ENCODE data around the gene CERKL.

The CERKL gene

GRCh38 chr2:181678861-181679543 is 22.1 kb upstream of the CERKL start:
- no peak for DNase-seq (ENCODE audit: low read depth)

- peak; percentile 13 for DNase-seq (ENCODE audit: low read depth)
These were observed 21.1 kb upstream of the CERKL start for GRCh38 chr2:181677912-181678586.

- DNase-seq (ENCODE audit: low read depth): no peak
These were observed 18.3 kb upstream of the CERKL start for GRCh38 chr2:181675254-181675653.

- no peak for DNase-seq (ENCODE audit: low read depth)
These were observed 17.6 kb upstream of the CERKL start for GRCh38 chr2:181674461-181674860.

- no peak for DNase-seq (ENCODE audit: low read depth)
These were observed 16.3 kb upstream of the CERKL start for GRCh38 chr2:181673173-181673572.

- DNase-seq (ENCODE audit: low read depth): no peak
These were observed 15.5 kb upstream of the CERKL start for GRCh38 chr2:181672255-181673008.

GRCh38 chr2:181670632-181671031 is 13.7 kb upstream of the CERKL start:
- no peak for DNase-seq (ENCODE audit: low read depth)

GRCh38 chr2:181667234-181667633 is 10.3 kb upstream of the CERKL start:
- DNase-seq (ENCODE audit: low read depth): no peak

GRCh38 chr2:181662287-181662686 is 5.4 kb upstream of the CERKL start:
- DNase-seq (ENCODE audit: low read depth): no peak

- DNase-seq (ENCODE audit: low read depth): no peak
These were observed 3.3 kb upstream of the CERKL start for GRCh38 chr2:181660181-181660580.

GRCh38 chr2:181658444-181658843 is 1.5 kb upstream of the CERKL start:
- DNase-seq (ENCODE audit: low read depth): no peak

GRCh38 chr2:181657379-181657778 is 474 bp upstream of the CERKL start:
- DNase-seq (ENCODE audit: low read depth): no peak

- no peak for DNase-seq (ENCODE audit: low read depth)
These were observed 1.4 kb downstream of the CERKL start for GRCh38 chr2:181655519-181655918.

- no peak for DNase-seq (ENCODE audit: low read depth)
These were observed 7.4 kb downstream of the CERKL start for GRCh38 chr2:181649436-181649979.

GRCh38 chr2:181648478-181649155 is 8.3 kb downstream of the CERKL start:
- no peak for DNase-seq (ENCODE audit: low read depth)

GRCh38 chr2:181646415-181646987 is 10.4 kb downstream of the CERKL start:
- DNase-seq (ENCODE audit: low read depth): no peak

GRCh38 chr2:181643151-181643550 is 13.8 kb downstream of the CERKL start:
- DNase-seq (ENCODE audit: low read depth): no peak

GRCh38 chr2:181642086-181642485 is 14.8 kb downstream of the CERKL start:
- no peak for DNase-seq (ENCODE audit: low read depth)

GRCh38 chr2:181639686-181640085 is 17.2 kb downstream of the CERKL start:
- DNase-seq (ENCODE audit: low read depth): no peak

GRCh38 chr2:181632733-181633401 is 24.0 kb downstream of the CERKL start:
- no peak for DNase-seq (ENCODE audit: low read depth)
